ENCODE results near the gene RXRA. TPM values are rescaled to one million over a fixed set of nuclear protein-coding genes. Genes with fewer than 3 reads are reported as not detected.

The RXRA gene
- total RNA-seq, 1 donor = 26.4 TPM

- peaks cover 100% of the 10 kb centered on the region for H3K79me2 ChIP-seq (ENCODE audit: insufficient read depth, low read length)
- H4K20me1 ChIP-seq (ENCODE audit: insufficient read depth, low read length) = peaks cover 97% of the 10 kb centered on the region
- no peak overlapping the region for H3K4me3 ChIP-seq (ENCODE audit: insufficient read depth, low read length)
Measured at GRCh38 chr9:134355561-134356279, 29.5 kb downstream of the RXRA start.

GRCh38 chr9:134356496-134357470 is 30.5 kb downstream of the RXRA start:
- H3K4me1 ChIP-seq (ENCODE audit: insufficient read depth, low read length) = peaks cover 10% of the 10 kb centered on the region
- no peak overlapping the region for H3K4me2 ChIP-seq (ENCODE audit: insufficient read depth, low read length)
- H3K79me2 ChIP-seq (ENCODE audit: insufficient read depth, low read length) = peaks cover 100% of the 10 kb centered on the region
- no peaks in the 10 kb centered on the region for H3K9me3 ChIP-seq (ENCODE audit: low read depth, low read length)
- no peaks in the 10 kb centered on the region for H3K36me3 ChIP-seq (ENCODE audit: insufficient read depth, low read length)
- no peaks in the 10 kb centered on the region for H3K27me3 ChIP-seq (ENCODE audit: insufficient read depth, low read length)
- H3K27ac ChIP-seq (ENCODE audit: low read depth, low read length) = no peak overlapping the region
- H3K4me3 ChIP-seq (ENCODE audit: insufficient read depth, low read length) = no peak overlapping the region
- no peak for TF ChIP-seq CTCF (IDR thresholded peaks at IDR 0.05; ENCODE audit: extremely low read depth, low read depth, low read length)
- H4K20me1 ChIP-seq (ENCODE audit: insufficient read depth, low read length) = peaks cover 97% of the 10 kb centered on the region
- no peak overlapping the region for H2AFZ ChIP-seq (ENCODE audit: low read length)
- no peak for DNase-seq (ENCODE audit: insufficient read length, low spot score, missing footprints)

More at GRCh38 chr9:134355561-134356279, 29.5 kb downstream of the RXRA start:
- H3K27me3 ChIP-seq (ENCODE audit: insufficient read depth, low read length) = no peaks in the 10 kb centered on the region
- H3K9me3 ChIP-seq (ENCODE audit: low read depth, low read length) = no peaks in the 10 kb centered on the region
- H3K27ac ChIP-seq (ENCODE audit: low read depth, low read length) = no peak overlapping the region
- no peak for TF ChIP-seq CTCF (IDR thresholded peaks at IDR 0.05; ENCODE audit: extremely low read depth, low read depth, low read length)
- H3K4me2 ChIP-seq (ENCODE audit: insufficient read depth, low read length) = no peak overlapping the region
- no peak for DNase-seq (ENCODE audit: insufficient read length, low spot score, missing footprints)
- no peaks in the 10 kb centered on the region for H3K36me3 ChIP-seq (ENCODE audit: insufficient read depth, low read length)
- H2AFZ ChIP-seq (ENCODE audit: low read length) = no peak overlapping the region
- peaks cover 6% of the 10 kb centered on the region for H3K4me1 ChIP-seq (ENCODE audit: insufficient read depth, low read length)

- H2AFZ ChIP-seq (ENCODE audit: low read length) = no peak overlapping the region
- peaks cover 100% of the 10 kb centered on the region for H3K79me2 ChIP-seq (ENCODE audit: insufficient read depth, low read length)
- peaks cover 10% of the 10 kb centered on the region for H3K4me1 ChIP-seq (ENCODE audit: insufficient read depth, low read length)
- no peak overlapping the region for H3K4me2 ChIP-seq (ENCODE audit: insufficient read depth, low read length)
- DNase-seq (ENCODE audit: insufficient read length, low spot score, missing footprints) = no peak
- H3K9me3 ChIP-seq (ENCODE audit: low read depth, low read length) = no peaks in the 10 kb centered on the region
- TF ChIP-seq CTCF (IDR thresholded peaks at IDR 0.05; ENCODE audit: extremely low read depth, low read depth, low read length) = no peak
- H3K27me3 ChIP-seq (ENCODE audit: insufficient read depth, low read length) = no peaks in the 10 kb centered on the region
- H4K20me1 ChIP-seq (ENCODE audit: insufficient read depth, low read length) = peaks cover 97% of the 10 kb centered on the region
- no peak overlapping the region for H3K4me3 ChIP-seq (ENCODE audit: insufficient read depth, low read length)
- H3K36me3 ChIP-seq (ENCODE audit: insufficient read depth, low read length) = no peaks in the 10 kb centered on the region
- H3K27ac ChIP-seq (ENCODE audit: low read depth, low read length) = no peak overlapping the region
Measured at GRCh38 chr9:134357631-134358025, 31.4 kb downstream of the RXRA start.
